ENCODE data around the gene PBX1.

The PBX1 gene

GRCh38 chr1:164901031-164901430 is 342.0 kb downstream of the PBX1 start:
- in situ Hi-C loops (cut with HindIII; ENCODE audit: low pct_unique_long_range_greater_than_20kb, low sequenced_read_pairs), result no loop called here
- DNase-seq (ENCODE audit: low read depth in 1 of 2, low spot score in 1 of 2), result no peak
- no peak for TF ChIP-seq JUND (IDR thresholded peaks at IDR 0.05; ENCODE audit: low read depth)
